ENCODE results near the gene PPP1R7. TPM values are rescaled to one million over a fixed set of nuclear protein-coding genes. Genes with fewer than 3 reads are reported as not detected.

The PPP1R7 gene
- total RNA-seq, 1 donor, result 46.7 TPM

- H3K4me1 ChIP-seq (ENCODE audit: insufficient read depth, low read length), result peaks cover 43% of the 10 kb centered on the region
- no peak overlapping the region for H3K4me2 ChIP-seq (ENCODE audit: insufficient read depth, low read length)
- H3K27ac ChIP-seq (ENCODE audit: low read depth, low read length), result peak overlapping the region; percentile 50
- no peaks in the 10 kb centered on the region for H3K27me3 ChIP-seq (ENCODE audit: insufficient read depth, low read length)
- DNase-seq (ENCODE audit: insufficient read length, low spot score, missing footprints), result no peak
- H2AFZ ChIP-seq (ENCODE audit: low read length), result no peak overlapping the region
- peaks cover 21% of the 10 kb centered on the region for H3K79me2 ChIP-seq (ENCODE audit: insufficient read depth, low read length)
- TF ChIP-seq CTCF (IDR thresholded peaks at IDR 0.05; ENCODE audit: extremely low read depth, low read depth, low read length), result no peak
- peaks cover 17% of the 10 kb centered on the region for H4K20me1 ChIP-seq (ENCODE audit: insufficient read depth, low read length)
- H3K36me3 ChIP-seq (ENCODE audit: insufficient read depth, low read length), result peaks cover 31% of the 10 kb centered on the region
- no peaks in the 10 kb centered on the region for H3K9me3 ChIP-seq (ENCODE audit: low read depth, low read length)
- no peak overlapping the region for H3K4me3 ChIP-seq (ENCODE audit: insufficient read depth, low read length)
These were observed 6.7 kb downstream of the PPP1R7 start for GRCh38 chr2:241156971-241157441.

GRCh38 chr2:241157841-241158545, 7.7 kb downstream of the PPP1R7 start:
- no peak for TF ChIP-seq CTCF (IDR thresholded peaks at IDR 0.05; ENCODE audit: extremely low read depth, low read depth, low read length)
- Histone ChIP-seq H2AFZ (ENCODE audit: low read length) (no peak overlapping the region), H3K4me3 (ENCODE audit: insufficient read depth, low read length) (no peak overlapping the region), H3K36me3 (ENCODE audit: insufficient read depth, low read length) (peaks cover 33% of the 10 kb centered on the region), H3K4me2 (ENCODE audit: insufficient read depth, low read length) (no peak overlapping the region), H3K79me2 (ENCODE audit: insufficient read depth, low read length) (peaks cover 13% of the 10 kb centered on the region), H4K20me1 (ENCODE audit: insufficient read depth, low read length) (peaks cover 19% of the 10 kb centered on the region), H3K27ac (ENCODE audit: low read depth, low read length) (peak overlapping the region; percentile 50), H3K27me3 (ENCODE audit: insufficient read depth, low read length) (no peaks in the 10 kb centered on the region), H3K9me3 (ENCODE audit: low read depth, low read length) (no peaks in the 10 kb centered on the region), H3K4me1 (ENCODE audit: insufficient read depth, low read length) (peaks cover 48% of the 10 kb centered on the region)
- no peak for DNase-seq (ENCODE audit: insufficient read length, low spot score, missing footprints)

GRCh38 chr2:241158546-241158900, 8.3 kb downstream of the PPP1R7 start:
- Histone ChIP-seq H3K79me2 (ENCODE audit: insufficient read depth, low read length) (peaks cover 7% of the 10 kb centered on the region), H3K4me1 (ENCODE audit: insufficient read depth, low read length) (peaks cover 51% of the 10 kb centered on the region), H3K27me3 (ENCODE audit: insufficient read depth, low read length) (no peaks in the 10 kb centered on the region), H3K4me2 (ENCODE audit: insufficient read depth, low read length) (no peak overlapping the region), H3K4me3 (ENCODE audit: insufficient read depth, low read length) (no peak overlapping the region), H3K9me3 (ENCODE audit: low read depth, low read length) (no peaks in the 10 kb centered on the region), H3K36me3 (ENCODE audit: insufficient read depth, low read length) (peaks cover 38% of the 10 kb centered on the region), H3K27ac (ENCODE audit: low read depth, low read length) (peak overlapping the region; percentile 50), H4K20me1 (ENCODE audit: insufficient read depth, low read length) (peaks cover 19% of the 10 kb centered on the region), H2AFZ (ENCODE audit: low read length) (no peak overlapping the region)
- DNase-seq (ENCODE audit: insufficient read length, low spot score, missing footprints), result no peak
- no peak for TF ChIP-seq CTCF (IDR thresholded peaks at IDR 0.05; ENCODE audit: extremely low read depth, low read depth, low read length)

- Histone ChIP-seq H2AFZ (ENCODE audit: low read length) (no peak overlapping the region), H3K4me2 (ENCODE audit: insufficient read depth, low read length) (no peak overlapping the region), H3K4me1 (ENCODE audit: insufficient read depth, low read length) (peaks cover 50% of the 10 kb centered on the region), H3K4me3 (ENCODE audit: insufficient read depth, low read length) (no peak overlapping the region), H4K20me1 (ENCODE audit: insufficient read depth, low read length) (peaks cover 19% of the 10 kb centered on the region), H3K36me3 (ENCODE audit: insufficient read depth, low read length) (peaks cover 43% of the 10 kb centered on the region), H3K27ac (ENCODE audit: low read depth, low read length) (no peak overlapping the region), H3K27me3 (ENCODE audit: insufficient read depth, low read length) (no peaks in the 10 kb centered on the region), H3K79me2 (ENCODE audit: insufficient read depth, low read length) (peaks cover 5% of the 10 kb centered on the region), H3K9me3 (ENCODE audit: low read depth, low read length) (no peaks in the 10 kb centered on the region)
- DNase-seq (ENCODE audit: insufficient read length, low spot score, missing footprints), result no peak
- no peak for TF ChIP-seq CTCF (IDR thresholded peaks at IDR 0.05; ENCODE audit: extremely low read depth, low read depth, low read length)
These were observed 8.8 kb downstream of the PPP1R7 start for GRCh38 chr2:241159116-241159515.

All from osteoblast (primary cell).